ENCODE measurements around the gene ZDHHC11. TPM values are rescaled to one million over a fixed set of nuclear protein-coding genes. Genes with fewer than 3 reads are reported as not detected.
"Not testable (repeated sequence)": the region's sequence is repeated elsewhere in the genome, so short reads cannot be mapped to it uniquely, and the experiment has no call there.

ZDHHC11 gene
- total RNA-seq, 2 experiments from 2014 or later, result 4.7 to 5.9 TPM

DNA sequence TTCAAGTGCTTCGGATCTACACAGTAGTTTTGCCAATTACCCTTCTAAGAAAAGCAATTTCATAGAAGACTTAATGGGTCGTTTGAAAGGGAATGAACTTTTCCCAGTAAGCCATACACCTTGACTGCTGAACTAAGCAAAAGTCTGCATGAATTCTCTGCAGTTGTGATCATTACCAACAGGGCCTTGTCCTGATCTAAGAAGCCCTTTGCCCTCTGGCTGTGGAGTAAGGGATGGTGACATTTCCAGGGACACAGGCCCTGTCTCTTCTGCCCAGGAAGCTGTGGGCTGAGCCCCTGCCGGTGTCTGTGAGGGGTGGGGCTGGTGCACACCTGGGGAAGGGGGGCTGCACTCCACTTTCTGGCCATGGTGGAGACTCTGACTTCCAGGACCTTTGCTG, 30.5 kb downstream of the ZDHHC11 start:
- POLR2A ChIA-PET, result no interaction called here
- CTCF ChIA-PET, result no interaction called here

DNA sequence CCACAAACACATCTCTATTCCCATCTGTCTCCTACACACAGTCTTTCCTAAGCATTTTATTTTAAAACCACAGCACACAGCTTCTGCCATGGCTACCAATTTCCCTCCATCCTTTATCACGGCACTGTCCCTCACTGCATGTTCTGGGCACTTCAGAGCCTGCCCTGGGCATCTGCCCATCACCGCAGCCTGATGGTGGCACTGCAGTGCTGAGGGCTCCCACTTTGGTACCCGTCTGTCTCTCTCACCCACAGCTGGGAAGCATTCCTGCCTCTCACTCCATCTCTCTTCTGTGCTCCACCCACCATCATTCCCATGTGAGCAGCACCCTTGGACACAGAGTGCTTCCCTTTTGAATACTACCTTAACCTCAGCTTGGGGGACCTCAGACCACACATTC, 31.7 kb downstream of the ZDHHC11 start:
- POLR2A ChIA-PET, result no interaction called here
- CTCF ChIA-PET, result no interaction called here

DNA sequence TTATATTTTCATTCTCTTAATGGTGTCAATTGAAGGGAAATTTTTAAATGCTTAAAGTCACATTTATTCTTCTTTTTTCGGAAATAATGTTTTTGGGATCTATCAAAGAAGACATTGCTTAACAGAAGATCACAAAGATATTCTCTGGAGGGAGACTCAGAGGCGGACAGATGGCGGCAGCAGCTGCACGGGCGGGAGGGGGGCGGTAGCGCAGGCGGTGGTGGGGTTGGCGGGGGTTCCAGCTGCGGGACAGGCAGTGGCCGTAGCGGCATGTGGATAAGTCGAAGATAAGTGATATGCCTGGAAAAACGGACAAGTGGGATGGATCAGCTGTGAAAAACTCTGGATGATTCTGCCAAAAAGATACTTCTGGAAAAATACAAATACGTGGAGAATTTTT, 34.6 kb downstream of the ZDHHC11 start:
- CTCF ChIA-PET, result no interaction called here
- POLR2A ChIA-PET, result no interaction called here

DNA sequence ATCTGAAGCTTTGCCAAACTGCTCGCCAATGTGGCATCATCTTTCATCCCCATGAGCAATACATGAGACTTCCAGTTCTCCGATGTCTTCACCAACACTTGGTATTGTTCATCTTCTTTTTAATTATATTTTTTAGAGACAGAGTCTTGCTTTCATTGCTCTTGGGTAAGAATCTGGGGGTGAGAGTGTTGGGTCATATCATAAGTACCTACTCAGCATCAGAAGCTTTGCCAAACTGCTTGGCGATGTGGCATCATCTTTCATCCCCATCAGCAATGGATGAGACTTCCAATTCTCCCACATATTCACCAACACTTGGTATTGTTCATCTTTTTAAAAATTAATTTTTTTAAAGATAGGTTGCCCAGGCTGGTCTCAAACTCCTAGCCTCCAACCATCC, 35.3 kb downstream of the ZDHHC11 start:
- ChIA-PET POLR2A (no interaction called here), CTCF (no interaction called here)

DNA sequence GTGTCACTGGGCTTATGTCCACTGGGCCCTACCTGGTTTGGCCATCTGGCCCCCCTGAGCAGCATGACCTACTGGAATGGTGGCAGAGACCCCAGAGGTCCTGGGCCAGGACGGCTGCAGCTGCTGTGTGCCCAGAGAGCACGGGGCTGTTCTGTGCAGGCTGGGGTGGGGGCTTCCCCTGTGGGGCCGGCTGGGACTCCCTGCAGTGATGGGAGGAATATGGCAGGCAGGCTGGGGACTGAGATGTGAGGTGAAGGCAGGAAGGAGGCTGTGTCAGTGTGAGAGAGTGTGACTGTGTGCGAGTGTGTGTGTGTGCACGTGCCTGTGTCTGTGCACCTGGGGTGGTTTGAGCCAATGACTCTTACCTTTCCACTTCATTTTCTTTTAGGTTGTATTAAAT, 37.2 kb downstream of the ZDHHC11 start:
- CTCF ChIA-PET, POLR2A ChIA-PET: not testable (repeated sequence)

DNA sequence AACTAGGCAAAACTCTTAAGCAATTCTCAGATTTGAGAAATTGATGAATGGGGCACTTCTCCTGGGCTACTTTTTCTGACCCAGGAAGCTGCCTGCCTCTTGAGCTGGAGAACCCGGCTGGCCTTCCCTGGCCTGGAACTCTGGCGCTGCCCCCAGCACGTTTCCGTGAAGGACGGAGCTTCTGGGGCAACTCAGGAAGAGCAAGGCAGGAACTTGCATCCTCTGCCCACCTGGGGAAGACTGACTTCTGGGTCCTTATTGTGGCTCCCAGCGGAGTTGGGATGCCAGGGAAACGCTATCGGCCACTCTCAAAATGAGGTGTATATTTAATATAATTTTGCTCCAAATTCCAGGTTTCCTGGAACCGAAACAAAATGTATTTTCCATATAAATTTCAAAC, 39.4 kb downstream of the ZDHHC11 start:
- CTCF ChIA-PET, POLR2A ChIA-PET: not testable (repeated sequence)

DNA sequence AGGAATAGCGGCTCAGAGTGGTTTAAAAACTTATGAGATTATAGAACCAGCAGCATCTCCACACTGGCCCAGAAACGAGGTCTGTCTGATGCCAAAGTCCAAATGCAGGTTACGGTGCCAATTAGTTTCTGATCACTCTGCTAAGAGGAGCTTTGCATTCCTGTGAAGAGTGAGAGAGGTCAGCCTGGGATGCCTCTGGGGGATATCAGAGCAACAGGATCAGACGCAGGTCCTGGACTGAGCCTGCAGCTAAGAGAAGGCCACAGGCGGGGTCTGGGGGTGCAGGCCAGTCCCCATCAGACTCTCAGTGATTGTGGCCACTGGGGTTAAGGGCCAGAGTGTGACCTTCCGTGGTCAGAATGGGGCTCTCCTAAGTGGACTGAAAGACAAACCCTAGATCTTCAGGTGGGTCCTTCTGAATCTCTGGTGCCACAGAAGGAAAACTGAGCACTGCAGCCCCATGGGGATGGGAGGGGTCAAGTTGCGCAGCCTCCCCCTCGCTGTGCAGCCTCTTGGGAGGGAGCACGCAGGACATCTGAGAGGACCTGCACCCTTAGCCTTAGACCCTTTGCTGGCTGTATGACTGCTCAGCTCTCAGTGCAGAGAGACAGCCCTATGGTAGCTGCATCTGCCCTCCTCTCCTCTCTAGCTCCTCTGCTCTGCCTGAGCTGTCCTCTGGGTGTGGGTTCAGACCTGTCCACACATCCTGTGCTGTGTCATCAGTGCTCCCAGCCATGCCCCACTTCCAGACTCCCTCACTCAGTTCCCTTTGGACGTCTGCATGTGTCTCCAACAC, 42.9 kb downstream of the ZDHHC11 start:
- POLR2A ChIA-PET, CTCF ChIA-PET: not testable (repeated sequence)

DNA sequence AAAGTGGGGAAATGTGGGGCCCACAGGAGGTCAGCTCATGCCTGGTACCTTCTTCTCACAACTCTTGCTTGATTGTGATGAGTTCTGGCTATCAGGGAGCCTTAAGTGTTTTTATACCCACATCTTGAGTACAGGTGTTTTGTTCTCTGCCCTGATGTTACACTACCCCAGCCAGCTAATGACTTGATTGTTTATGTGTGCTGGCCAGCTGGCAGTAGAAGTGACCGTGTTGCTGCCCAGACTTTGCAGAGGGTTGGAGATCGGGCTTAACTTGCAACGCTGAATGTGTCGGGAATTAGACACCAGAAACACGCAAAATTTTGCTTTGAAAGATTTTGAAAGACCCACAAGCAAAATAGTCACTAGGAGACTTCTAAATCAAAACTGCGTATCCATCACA, 49.3 kb downstream of the ZDHHC11 start:
- ChIA-PET POLR2A (no interaction called here), CTCF (no interaction called here)

DNA sequence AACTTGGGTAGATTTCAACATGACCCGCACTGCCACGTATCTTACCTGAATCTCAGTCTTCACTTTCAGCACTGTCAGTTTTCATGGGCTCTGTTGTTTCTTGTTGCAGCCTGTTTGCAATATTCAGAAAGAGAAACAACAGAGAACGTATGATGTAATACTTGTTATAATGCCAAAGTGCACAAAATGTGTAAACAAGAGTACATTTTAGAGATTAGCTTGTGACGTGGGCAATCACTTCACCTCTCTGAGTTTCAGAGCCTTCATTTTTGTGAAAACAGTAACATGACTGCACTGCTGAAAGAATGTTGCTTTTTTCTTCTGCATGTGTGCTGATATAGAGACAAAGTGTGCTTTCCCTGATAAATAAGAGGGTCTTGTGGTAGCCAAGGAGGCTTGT, 49.7 kb downstream of the ZDHHC11 start:
- CTCF ChIA-PET, POLR2A ChIA-PET: not testable (repeated sequence)

DNA sequence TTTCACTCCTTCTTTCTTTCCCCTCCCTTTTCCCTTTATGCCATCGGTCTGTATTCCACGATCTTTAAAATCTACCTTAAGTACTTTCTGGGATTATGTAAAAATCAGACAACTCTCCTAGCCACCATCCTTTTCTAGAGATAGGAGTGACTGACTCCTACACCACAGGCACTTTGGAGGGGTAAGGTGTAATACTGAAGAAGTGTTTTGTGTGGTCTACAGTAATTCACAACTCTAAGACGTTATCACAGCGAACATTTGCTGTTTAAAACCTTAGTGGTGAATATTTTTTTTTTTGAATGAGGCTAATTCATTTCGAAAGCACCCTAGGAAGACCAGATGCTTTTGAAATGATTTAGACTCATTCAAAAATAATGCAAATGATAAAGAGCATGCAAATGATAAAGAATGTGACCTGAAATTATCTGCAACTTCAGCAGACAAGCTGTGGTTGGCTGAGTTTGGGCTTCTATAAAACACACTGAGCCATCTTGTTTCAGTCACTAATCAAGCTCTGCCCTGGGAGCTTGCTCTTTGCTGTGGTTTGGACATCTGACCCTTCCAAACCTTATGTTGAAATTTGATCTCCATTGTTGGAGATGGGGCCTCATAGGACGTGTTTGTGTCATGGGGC, 52.2 kb downstream of the ZDHHC11 start:
- CTCF ChIA-PET, POLR2A ChIA-PET: not testable (repeated sequence)

DNA sequence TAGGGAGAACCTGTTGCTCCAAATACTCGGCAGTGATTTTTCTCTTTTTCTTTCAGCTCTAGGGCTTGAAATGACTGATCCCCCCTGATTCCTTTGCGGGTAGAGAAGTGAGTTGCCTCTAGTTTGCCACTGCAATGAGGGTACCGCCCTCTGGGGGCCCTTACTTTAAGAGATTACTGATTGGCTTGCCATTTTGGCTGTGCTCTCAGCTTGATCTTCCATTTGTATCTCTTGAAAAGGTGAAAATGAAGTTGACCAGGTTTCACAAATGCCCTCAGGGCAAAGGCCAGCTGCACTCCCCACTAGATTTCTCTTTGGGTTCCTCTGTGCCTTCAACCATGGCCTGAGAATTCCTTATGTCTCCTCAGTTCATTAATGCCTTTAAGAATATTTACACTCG, 52.8 kb downstream of the ZDHHC11 start:
- POLR2A ChIA-PET, CTCF ChIA-PET: not testable (repeated sequence)

DNA sequence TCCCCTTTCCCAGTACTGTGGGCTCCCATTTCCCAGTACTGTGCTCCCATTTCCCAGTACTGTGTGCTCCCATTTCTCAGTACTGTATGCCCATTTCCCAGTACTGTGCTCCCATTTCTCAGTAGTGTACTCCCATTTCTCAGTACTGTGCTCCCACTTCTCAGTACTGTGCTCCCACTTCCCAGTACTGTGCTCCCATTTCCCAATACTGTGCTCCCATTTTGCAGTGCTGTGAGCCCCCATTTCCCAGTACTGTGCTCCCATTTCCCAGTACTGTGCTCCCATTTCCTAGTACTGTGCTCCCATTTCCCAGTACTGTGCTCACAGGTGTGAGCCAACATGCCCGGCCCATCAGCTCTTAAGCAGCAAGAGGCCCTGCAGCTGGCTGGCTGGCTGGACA, 54.9 kb downstream of the ZDHHC11 start:
- POLR2A ChIA-PET, CTCF ChIA-PET: not testable (repeated sequence)

DNA sequence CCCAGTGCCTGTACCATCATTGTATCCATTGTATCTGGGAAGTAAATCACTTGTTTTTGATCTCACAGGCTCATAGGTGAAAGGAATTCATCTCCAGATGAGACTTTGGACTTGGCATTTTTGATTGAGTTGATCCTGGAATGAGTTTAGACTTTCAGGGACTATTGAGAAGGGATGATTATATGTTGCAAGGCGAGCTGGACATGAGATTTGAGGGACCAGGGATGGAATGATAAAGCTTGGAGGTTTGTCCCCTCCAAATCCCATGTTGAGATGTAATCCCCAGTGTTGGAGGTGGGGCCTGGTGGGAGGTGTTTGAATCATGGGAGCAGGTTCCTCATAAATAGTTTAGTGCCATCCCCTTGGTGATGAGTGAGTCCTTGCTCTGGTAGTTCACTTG, 55.8 kb downstream of the ZDHHC11 start:
- POLR2A ChIA-PET, CTCF ChIA-PET: not testable (repeated sequence)

DNA sequence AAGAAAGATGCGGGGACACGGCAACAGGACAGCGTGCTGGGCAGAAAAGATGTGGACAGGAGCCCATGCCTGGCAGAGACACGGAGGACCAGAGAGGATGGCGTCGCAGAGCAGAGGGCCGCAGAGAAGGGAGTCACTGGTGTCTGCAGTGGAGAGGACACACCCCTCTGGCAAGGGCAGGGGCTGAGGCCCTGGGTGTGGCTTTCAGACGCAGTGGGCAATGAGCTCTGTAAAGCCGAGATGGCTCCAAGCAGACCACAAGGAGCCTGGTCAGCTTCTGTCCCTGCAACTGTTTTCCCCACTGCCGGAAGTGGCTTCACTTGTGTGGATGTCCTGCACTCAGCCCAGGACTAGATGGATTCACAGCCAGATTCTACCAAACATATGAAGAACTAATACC, 62.1 kb downstream of the ZDHHC11 start:
- CTCF ChIA-PET, POLR2A ChIA-PET: not testable (repeated sequence)

DNA sequence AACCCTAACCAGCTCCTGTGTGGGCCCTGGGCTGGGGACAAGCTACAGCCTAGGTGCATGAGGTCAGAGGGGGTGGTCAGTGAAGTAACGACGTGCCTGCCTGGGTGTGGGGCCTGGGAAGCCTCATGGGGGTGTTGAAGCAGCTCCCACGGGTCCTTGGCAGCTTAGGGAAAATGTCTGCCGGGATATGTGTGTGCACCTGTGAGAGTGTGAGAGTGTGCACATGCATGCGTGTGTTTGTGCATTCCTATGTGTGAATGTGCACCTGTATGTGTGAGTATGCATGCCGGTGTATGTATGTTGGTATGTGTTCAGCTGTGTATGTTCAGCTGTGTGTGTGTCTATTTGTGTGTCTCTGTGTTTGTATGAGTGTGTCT, 62.9 kb downstream of the ZDHHC11 start:
- CTCF ChIA-PET, POLR2A ChIA-PET: not testable (repeated sequence)

DNA sequence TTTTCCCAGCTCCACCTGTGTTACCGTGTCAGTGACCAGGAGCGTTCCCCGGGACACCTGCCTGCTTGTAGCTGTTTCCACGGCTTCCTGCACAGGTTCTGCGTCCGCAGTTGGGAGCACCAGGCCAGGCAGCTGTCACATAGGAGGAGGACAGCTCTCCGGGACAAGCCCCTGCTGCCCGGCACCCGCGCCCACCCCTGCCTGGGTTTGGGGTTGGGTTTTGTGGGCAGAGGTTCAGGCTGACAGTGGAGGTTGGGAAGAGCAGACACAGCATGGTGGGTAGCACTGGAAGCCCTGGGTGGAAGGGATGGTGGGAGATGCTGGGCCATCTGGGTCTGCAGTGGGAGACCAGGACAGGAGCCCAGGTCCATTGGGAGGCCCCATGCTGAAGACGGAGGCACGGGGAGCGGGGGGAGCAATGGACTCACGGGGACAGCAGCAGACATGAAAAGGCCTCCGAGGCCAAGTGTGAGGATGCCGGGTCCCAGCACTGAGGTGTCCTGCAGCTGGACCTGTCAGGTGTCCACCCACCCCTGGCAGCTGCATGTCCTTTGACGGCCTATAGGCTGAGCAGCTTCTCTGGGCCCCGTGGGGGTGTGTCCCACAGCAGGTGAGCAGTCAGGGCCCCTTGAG, 63.4 kb downstream of the ZDHHC11 start:
- CTCF ChIA-PET, POLR2A ChIA-PET: not testable (repeated sequence)

DNA sequence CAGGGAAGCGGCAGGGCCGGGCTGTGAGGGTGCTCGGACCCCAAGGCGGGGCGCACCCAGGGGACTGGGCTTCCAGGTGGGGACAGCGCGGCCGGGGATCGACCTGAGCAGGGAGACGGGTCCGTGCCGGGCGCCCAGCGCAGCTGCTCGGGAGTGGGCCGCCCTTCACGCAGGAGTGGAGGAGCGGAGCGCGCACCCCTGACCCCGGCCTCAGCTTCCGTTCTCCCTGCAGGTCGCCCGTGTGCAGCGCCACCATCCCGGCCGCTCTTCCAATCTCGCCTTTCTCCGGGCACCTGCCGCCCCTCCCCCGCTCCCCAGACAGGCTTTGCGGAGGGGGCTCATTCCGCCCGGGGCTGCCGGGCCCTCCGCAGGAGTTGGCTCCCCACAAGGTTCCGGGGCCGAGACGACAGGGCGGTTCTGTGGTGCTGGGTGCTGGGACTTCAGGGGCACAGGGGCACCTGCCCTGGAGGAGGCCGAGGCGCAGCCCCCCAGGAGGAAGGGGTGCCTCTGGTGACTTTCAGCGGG, 65.5 kb downstream of the ZDHHC11 start:
- CTCF ChIA-PET, POLR2A ChIA-PET: not testable (repeated sequence)

DNA sequence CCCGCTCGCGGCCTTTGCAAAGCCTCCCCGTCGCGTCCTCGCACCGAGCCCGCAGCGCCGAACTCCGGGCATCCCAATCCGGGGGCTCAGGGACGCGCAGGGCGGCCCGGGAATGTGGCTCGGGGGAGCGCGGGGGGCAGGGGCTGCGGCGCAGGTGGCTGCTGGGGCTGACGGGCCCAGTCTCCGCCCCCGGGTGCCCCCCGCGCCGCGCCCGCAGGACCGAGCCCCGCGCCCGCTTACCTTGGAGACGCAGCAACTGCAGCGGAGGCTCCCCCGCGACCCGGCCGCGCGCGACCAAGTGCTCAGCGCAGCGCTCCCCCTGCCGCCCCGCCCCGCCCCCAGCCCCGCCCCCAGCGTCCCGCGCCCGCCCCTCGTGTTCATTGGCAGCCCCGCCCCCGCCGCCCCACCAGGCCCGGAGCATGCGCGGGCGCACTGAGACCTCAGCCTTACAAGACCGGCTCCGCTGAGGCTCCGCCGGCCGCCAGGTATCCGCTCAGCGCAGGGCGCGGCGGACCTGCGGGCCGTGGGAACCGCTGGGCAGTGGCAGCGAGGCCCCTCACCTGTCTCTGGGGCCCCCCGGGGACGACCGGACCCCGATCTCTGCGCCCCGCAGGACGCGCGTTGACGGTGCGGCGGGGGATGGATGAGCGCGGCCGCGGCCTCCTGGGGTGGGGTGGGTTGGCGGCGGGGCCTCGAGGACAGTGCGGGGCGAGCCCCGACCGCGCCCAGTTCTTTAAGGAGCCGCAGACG, 66.2 kb downstream of the ZDHHC11 start, which contains the start of gene ZDHHC11B:
Gene ZDHHC11B, minus strand, starts transcription at position 302 of the 750 bp plus-strand sequence. CDS start 17,810 bp downstream, outside the sequence.
- POLR2A ChIA-PET, CTCF ChIA-PET: not testable (repeated sequence)

DNA sequence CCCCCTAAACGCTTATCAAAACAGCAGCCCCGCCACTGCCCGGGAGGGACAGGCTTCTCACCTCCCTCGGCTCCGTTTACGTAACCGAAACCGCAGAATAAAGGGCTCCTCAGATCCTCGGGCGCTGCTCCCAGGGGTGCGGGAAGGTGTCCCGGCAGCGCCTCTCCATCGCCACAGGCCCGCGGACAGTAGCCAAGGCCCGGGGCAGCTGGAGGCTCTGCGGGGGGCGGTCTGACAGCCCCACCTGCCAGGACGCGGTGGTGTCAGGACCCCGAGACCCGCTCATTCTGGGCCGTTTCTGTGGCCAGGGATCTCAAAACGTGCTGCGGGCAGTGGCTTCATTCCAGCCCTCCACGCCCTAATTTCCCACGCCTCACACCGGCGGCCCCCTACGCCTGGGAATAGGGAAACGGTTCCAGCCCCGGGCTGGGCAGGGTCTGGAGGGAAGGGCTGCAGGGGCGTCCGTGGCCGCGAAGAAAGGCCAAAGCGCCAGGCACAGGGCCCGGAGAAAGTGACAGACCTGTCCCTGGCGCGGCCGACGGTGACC, 66.8 kb downstream of the ZDHHC11 start:
- CTCF ChIA-PET, POLR2A ChIA-PET: not testable (repeated sequence)

DNA sequence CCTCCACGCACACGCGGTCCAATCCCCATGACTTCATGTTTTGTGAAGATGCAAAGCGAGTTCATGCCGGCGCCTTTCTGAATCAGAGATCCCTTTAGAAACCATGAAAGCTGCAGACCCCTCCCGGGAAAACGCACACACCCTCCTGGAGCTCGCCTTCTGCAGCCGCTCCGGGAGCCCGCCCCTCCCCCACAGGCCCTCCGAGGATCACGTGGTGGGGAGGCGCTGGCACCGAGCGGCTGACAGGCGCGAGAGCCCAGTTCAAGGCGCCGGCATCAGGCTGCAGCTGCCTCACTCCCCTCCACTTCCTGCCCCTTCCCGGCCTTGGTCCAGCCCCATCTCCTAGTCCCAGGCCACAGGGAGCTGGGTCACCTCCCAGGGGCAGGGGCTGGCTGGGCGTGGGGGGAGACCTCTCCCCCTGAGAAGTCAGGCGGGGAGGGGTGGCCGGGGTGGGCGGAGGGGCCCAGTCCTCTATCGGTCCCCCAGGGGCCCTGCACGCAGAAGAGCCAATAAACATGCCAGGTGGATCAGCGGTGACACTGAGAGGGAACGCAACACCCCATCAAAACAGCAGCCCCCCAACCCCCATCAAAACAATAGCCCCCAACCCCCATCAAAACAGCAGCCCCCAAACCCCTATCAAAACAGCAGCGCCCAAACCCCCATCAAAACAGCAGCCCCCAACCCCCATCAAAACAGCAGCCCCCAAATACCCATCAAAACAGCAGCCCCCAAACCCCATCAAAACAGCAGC, 67.6 kb downstream of the ZDHHC11 start:
- CTCF ChIA-PET, POLR2A ChIA-PET: not testable (repeated sequence)

All from activated CD8-positive, alpha-beta memory T cell treated with anti-CD3 and anti-CD28 coated beads for 36 hours (primary cell).